Suprapubic skin (tissue), 4 donors: Measurements from ENCODE around the gene CSNK2A2. TPM values are rescaled to one million over a fixed set of nuclear protein-coding genes. Genes with fewer than 3 reads are reported as not detected.

Source experiments
- DNase-seq, 2 donors: peaks; one replicate each; pipeline ENCODE4 v3.0.0-alpha.2; 2019; ENCODE audit warnings: low spot score in 2 of 2
- H3K27ac ChIP-seq: fragments of 200-600 bp; sonication (generic); one replicate; pipeline ENCODE4 v1.5.1; 2019
- H3K27me3 ChIP-seq: fragments of 200-600 bp; sonication (generic); one replicate; pipeline ENCODE4 v1.5.1; 2019
- H3K36me3 ChIP-seq: fragments of 200-600 bp; sonication (generic); one replicate; pipeline ENCODE4 v1.5.1; 2019
- H3K4me1 ChIP-seq: fragments of 200-600 bp; sonication (generic); one replicate; pipeline ENCODE4 v1.5.1; 2019
- H3K4me3 ChIP-seq: fragments of 200-600 bp; sonication (generic); one replicate; pipeline ENCODE4 v1.5.1; 2019; ENCODE audit warnings: mild to moderate bottlenecking
- H3K9me3 ChIP-seq: fragments of 200-600 bp; sonication (generic); one replicate; pipeline ENCODE4 v1.5.1; 2019
- CTCF ChIP-seq, 2 donors: fragments of 200-600 bp in 1 of 2; fragments of 450-650 bp in 1 of 2; sonication (generic) in 1 of 2; IDR thresholded peaks; one replicate each; pipeline ENCODE4 v1.5.1; 2016 to 2019; ENCODE audit warnings: antibody characterized with exemption in 2 of 2, mild to moderate bottlenecking in 1 of 2, moderate library complexity in 1 of 2
- EP300 ChIP-seq: sonication (generic); formaldehyde crosslinking; IDR thresholded peaks from one replicate; pipeline ENCODE4 v1.6.1; 2017; ENCODE audit warnings: antibody characterized with exemption
- POLR2A ChIP-seq, 2 donors: fragments of 450-650 bp; IDR thresholded peaks; one replicate each; pipeline ENCODE4 v1.6.1; 2017; ENCODE audit warnings: antibody characterized with exemption in 2 of 2, mild to moderate bottlenecking in 2 of 2, moderate library complexity in 2 of 2
- POLR2AphosphoS5 ChIP-seq, 3 donors: sonication (generic); formaldehyde crosslinking; IDR thresholded peaks; one replicate each; pipeline ENCODE4 v1.6.1; 2017; ENCODE audit warnings: antibody characterized with exemption in 3 of 3
- WGBS: methylation state at CpG from one replicate; pipeline ENCODE4 v1.1.5; 2018; 5-methylcytosine and 5-hydroxymethylcytosine counted together
- total RNA-seq, 4 donors: library from RNA; depleted of rRNA; stranded (reverse); fragments of >200 nt; gene quantifications; one replicate each; pipeline ENCODE4 v1.1.0, GENCODE V29; 2016

The CSNK2A2 gene
- total RNA-seq, 4 donors from 2014 or later, result 53.3 to 112 (median 70.0) TPM

GRCh38 chr16:58154345-58154744 is 43.6 kb downstream of the CSNK2A2 start:
- WGBS, result 87% methylated on average over 2 of the region's 2 CpGs
- no peak for DNase-seq
- Histone ChIP-seq H3K4me1 (no peaks in the 10 kb centered on the region), H3K9me3 (no peaks in the 10 kb centered on the region), H3K36me3 (peaks cover 9% of the 10 kb centered on the region), H3K27me3 (no peaks in the 10 kb centered on the region), H3K4me3 (no peak overlapping the region), H3K27ac (no peak overlapping the region)
- TF ChIP-seq POLR2A (IDR thresholded peaks at IDR 0.05) (no peak), CTCF (IDR thresholded peaks at IDR 0.05) (no peak), EP300 (no peak), POLR2AphosphoS5 (IDR thresholded peaks at IDR 0.05) (no peak)

GRCh38 chr16:58152246-58152868 is 45.5 kb downstream of the CSNK2A2 start:
- 74% methylated on average over 8 of the region's 8 CpGs for WGBS
- H3K4me1 ChIP-seq, result no peaks in the 10 kb centered on the region
- no peaks in the 10 kb centered on the region for H3K9me3 ChIP-seq
- DNase-seq, result no peak
- no peak overlapping the region for H3K27ac ChIP-seq
- H3K4me3 ChIP-seq, result no peak overlapping the region
- no peaks in the 10 kb centered on the region for H3K27me3 ChIP-seq
- TF ChIP-seq POLR2AphosphoS5 (IDR thresholded peaks at IDR 0.05) (no peak), POLR2A (IDR thresholded peaks at IDR 0.05) (no peak)
- no peaks in the 10 kb centered on the region for H3K36me3 ChIP-seq

- Histone ChIP-seq H3K4me3 (no peak overlapping the region), H3K4me1 (no peaks in the 10 kb centered on the region), H3K27ac (no peak overlapping the region), H3K9me3 (no peaks in the 10 kb centered on the region), H3K36me3 (no peaks in the 10 kb centered on the region), H3K27me3 (no peaks in the 10 kb centered on the region)
- no peak for DNase-seq
- no peak for TF ChIP-seq POLR2AphosphoS5 (IDR thresholded peaks at IDR 0.05)
- TF ChIP-seq CTCF (IDR thresholded peaks at IDR 0.05), result no peak
- TF ChIP-seq EP300, result no peak
- no peak for TF ChIP-seq POLR2A (IDR thresholded peaks at IDR 0.05)
- 50% methylated on average over 1 of the region's 1 CpG for WGBS
Measured at GRCh38 chr16:58148526-58148925, 49.4 kb downstream of the CSNK2A2 start.

- Histone ChIP-seq H3K4me1 (no peaks in the 10 kb centered on the region), H3K9me3 (no peaks in the 10 kb centered on the region), H3K27me3 (no peaks in the 10 kb centered on the region), H3K27ac (no peak overlapping the region), H3K4me3 (no peak overlapping the region), H3K36me3 (no peaks in the 10 kb centered on the region)
- WGBS, result 94% methylated on average over 2 of the region's 2 CpGs
- DNase-seq, result no peak
- TF ChIP-seq POLR2AphosphoS5 (IDR thresholded peaks at IDR 0.05) (no peak), POLR2A (IDR thresholded peaks at IDR 0.05) (no peak), EP300 (no peak), CTCF (IDR thresholded peaks at IDR 0.05) (no peak)
Measured at GRCh38 chr16:58148099-58148498, 49.8 kb downstream of the CSNK2A2 start.

- Histone ChIP-seq H3K27me3 (no peaks in the 10 kb centered on the region), H3K27ac (no peak overlapping the region), H3K9me3 (peaks cover 13% of the 10 kb centered on the region), H3K4me3 (no peak overlapping the region), H3K36me3 (no peaks in the 10 kb centered on the region), H3K4me1 (no peaks in the 10 kb centered on the region)
- TF ChIP-seq POLR2A (IDR thresholded peaks at IDR 0.05) (no peak), CTCF (IDR thresholded peaks at IDR 0.05) (no peak), POLR2AphosphoS5 (IDR thresholded peaks at IDR 0.05) (no peak), EP300 (no peak)
- DNase-seq, result no peak
Measured at GRCh38 chr16:58138852-58139251, 59.1 kb downstream of the CSNK2A2 start.

GRCh38 chr16:58137581-58137980 is 60.3 kb downstream of the CSNK2A2 start:
- DNase-seq, result no peak
- WGBS, result 91% methylated on average over 2 of the region's 2 CpGs
- H3K36me3 ChIP-seq, result no peaks in the 10 kb centered on the region
- no peak for TF ChIP-seq POLR2A (IDR thresholded peaks at IDR 0.05)
- no peak overlapping the region for H3K4me3 ChIP-seq
- no peaks in the 10 kb centered on the region for H3K27me3 ChIP-seq
- H3K27ac ChIP-seq, result no peak overlapping the region
- no peaks in the 10 kb centered on the region for H3K4me1 ChIP-seq
- H3K9me3 ChIP-seq, result peaks cover 13% of the 10 kb centered on the region
